ENCODE measurements around the gene RALGDS. TPM values are rescaled to one million over a fixed set of nuclear protein-coding genes. Genes with fewer than 3 reads are reported as not detected.

RALGDS gene
- total and polyA plus RNA-seq, 3 donors from 2014 or later, result 23.0 to 42.4 (median 32.5) TPM

GRCh38 chr9:133122935-133123611 lies 2.0 kb upstream of the RALGDS start:
- no peaks in the 10 kb centered on the region for H3K27me3 ChIP-seq
- DNase-seq, result no peak
- H3K9me3 ChIP-seq, result no peaks in the 10 kb centered on the region
- peak overlapping the region; percentile 36 to 64 for H3K27ac ChIP-seq
- peaks cover 46% of the 10 kb centered on the region for H3K4me1 ChIP-seq
- H3K4me3 ChIP-seq, result no peak overlapping the region
- WGBS, 2 donors, result 42 to 51% methylated on average over 19 of the region's 19 CpGs
- no peaks in the 10 kb centered on the region for H3K36me3 ChIP-seq (ENCODE audit: low read depth, missing control alignments)
- TF ChIP-seq POLR2A (IDR thresholded peaks at IDR 0.05), result no peak
- TF ChIP-seq, protein P1, sequence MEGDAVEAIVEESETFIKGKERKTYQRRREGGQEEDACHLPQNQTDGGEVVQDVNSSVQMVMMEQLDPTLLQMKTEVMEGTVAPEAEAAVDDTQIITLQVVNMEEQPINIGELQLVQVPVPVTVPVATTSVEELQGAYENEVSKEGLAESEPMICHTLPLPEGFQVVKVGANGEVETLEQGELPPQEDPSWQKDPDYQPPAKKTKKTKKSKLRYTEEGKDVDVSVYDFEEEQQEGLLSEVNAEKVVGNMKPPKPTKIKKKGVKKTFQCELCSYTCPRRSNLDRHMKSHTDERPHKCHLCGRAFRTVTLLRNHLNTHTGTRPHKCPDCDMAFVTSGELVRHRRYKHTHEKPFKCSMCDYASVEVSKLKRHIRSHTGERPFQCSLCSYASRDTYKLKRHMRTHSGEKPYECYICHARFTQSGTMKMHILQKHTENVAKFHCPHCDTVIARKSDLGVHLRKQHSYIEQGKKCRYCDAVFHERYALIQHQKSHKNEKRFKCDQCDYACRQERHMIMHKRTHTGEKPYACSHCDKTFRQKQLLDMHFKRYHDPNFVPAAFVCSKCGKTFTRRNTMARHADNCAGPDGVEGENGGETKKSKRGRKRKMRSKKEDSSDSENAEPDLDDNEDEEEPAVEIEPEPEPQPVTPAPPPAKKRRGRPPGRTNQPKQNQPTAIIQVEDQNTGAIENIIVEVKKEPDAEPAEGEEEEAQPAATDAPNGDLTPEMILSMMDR (IDR thresholded peaks at IDR 0.05), result no peak
- intact Hi-C loops (cut with DNase I; ENCODE audit: low total_unique reads), result no loop called here

DNA sequence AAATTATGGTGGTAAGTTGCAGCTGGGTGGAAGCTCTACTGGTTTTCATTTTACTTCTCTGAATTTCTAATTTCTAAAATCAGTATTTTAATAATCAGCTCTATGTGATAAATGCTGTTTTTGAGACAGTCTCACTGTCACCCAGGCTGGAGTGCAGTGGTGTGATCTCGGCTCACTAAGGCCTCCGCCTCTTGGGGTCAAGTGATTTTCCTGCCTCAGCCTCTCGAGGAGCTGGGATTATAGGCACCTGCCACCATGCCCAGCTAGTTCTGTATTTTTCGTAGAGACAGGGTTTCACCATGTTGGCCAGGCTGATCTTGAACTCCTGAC lies 1.5 kb upstream of the RALGDS start:
- Histone ChIP-seq H3K9me3 (no peaks in the 10 kb centered on the region), H3K36me3 (ENCODE audit: low read depth, missing control alignments) (no peaks in the 10 kb centered on the region), H3K4me1 (peaks cover 49% of the 10 kb centered on the region), H3K4me3 (no peak overlapping the region), H3K27ac (peak overlapping the region; percentile 36 to 64), H3K27me3 (no peaks in the 10 kb centered on the region)
- intact Hi-C loops (cut with DNase I; ENCODE audit: low total_unique reads), result no loop called here
- WGBS, 2 donors, result 73 to 80% methylated on average over 4 of the region's 4 CpGs
- no peak for DNase-seq
- TF ChIP-seq, protein P1 (IDR thresholded peaks at IDR 0.05), result no peak
- no peak for TF ChIP-seq POLR2A (IDR thresholded peaks at IDR 0.05)

DNA sequence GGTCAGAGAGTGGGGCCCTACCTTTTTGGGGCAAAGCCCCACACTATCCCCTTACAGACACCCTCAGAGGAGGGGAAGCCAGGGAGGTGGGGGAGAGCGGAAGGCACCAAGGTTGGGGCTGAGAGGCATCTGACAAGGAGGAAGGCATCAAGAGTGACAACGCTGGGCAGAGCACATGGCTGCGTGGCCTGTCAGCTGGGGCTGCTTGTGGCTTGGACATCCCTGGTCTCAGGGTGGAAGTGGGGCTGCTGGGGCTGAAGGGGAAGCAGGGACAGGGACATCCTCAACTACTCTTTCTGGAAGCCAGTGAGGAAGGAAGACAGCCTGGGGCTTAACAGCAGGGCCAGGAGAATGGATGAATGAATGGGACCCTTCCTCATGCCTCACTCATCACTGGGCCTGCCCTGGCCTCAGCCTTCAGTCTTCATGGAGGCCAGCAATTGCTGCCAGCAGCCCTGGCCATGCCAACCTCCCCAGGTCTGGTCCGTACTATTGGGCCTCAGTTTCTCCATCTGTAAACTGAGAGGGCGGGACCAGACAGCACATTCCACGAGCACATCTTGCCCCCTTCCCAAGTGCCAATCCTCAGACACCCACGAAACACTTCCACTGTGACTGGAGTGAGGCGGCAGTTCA lies 993 bp upstream of the RALGDS start:
- no peaks in the 10 kb centered on the region for H3K27me3 ChIP-seq
- H3K4me3 ChIP-seq, result no peak overlapping the region
- no peak for TF ChIP-seq POLR2A (IDR thresholded peaks at IDR 0.05)
- TF ChIP-seq, protein P1 (IDR thresholded peaks at IDR 0.05), result no peak
- WGBS, 2 donors, result 77 to 82% methylated on average over 8 of the region's 8 CpGs
- H3K27ac ChIP-seq, result peak overlapping the region; percentile 44 to 79
- no peaks in the 10 kb centered on the region for H3K36me3 ChIP-seq (ENCODE audit: low read depth, missing control alignments)
- intact Hi-C loops (cut with DNase I; ENCODE audit: low total_unique reads), result no loop called here
- no peak for DNase-seq
- no peaks in the 10 kb centered on the region for H3K9me3 ChIP-seq
- H3K4me1 ChIP-seq, result peaks cover 50% of the 10 kb centered on the region

DNA sequence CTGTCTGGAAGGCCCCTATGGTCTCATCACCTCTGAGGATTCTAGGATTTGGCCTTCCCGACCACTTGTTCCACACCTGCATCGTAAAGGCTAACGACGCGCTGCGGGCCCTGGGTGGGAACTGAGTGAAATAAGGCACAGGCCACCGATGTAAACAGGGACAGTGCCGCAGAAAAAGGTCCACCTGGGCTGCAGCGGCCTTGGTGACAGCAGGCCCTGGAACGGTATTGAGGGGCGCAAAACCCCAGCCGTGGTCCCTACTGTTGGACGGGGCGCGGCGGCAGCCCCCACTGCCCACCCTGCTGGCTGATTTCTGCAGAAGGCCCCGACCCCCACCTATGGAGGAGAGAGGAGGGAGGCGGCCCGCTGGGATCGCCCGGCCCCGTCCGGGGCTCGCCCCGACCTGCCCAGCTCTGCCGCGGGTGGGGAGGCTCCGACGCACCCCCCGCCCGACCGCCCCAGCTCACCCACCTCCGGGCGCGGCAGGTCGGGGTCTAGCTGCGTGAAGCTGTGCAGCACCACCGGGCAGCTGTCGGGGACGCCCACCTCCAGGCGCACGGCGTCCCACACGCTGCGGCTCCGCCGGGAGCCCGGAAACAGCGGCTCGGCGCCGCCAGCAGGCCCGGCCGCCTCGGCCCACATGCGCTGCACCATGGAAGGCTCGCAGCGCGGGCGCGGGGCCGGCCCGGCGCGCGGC lies 391 bp downstream of the RALGDS start:
- no peaks in the 10 kb centered on the region for H3K9me3 ChIP-seq
- H3K27ac ChIP-seq, result peak overlapping the region in 1 of 2 donors; percentile 69
- intact Hi-C loops (cut with DNase I; ENCODE audit: low total_unique reads), result no loop called here
- peak overlapping the region; percentile 66 to 68 for H3K4me3 ChIP-seq
- peaks cover 49% of the 10 kb centered on the region for H3K4me1 ChIP-seq
- DNase-seq, result no peak
- WGBS, 2 donors, result 2% methylated on average over 25 of the region's 66 CpGs; no CpG with 5 or more reads in 1 of the 2 donors
- H3K36me3 ChIP-seq (ENCODE audit: low read depth, missing control alignments), result no peaks in the 10 kb centered on the region
- H3K27me3 ChIP-seq, result no peaks in the 10 kb centered on the region
- TF ChIP-seq, protein P1 (IDR thresholded peaks at IDR 0.05), result no peak
- TF ChIP-seq POLR2A (IDR thresholded peaks at IDR 0.05), result no peak
